HEK293 (cell line): ENCODE data around the gene TCHHL1.

Experiments
- CTCF ChIA-PET: fragments of 350-600 bp; formaldehyde crosslinking; extraction: SDS; loops from one replicate; lab custom pipeline; 2021; ENCODE audit warnings: antibody characterized with exemption; lab: Yijun Ruan, JAX
- POLR2A ChIA-PET: fragments of 300-600 bp; formaldehyde crosslinking; extraction: SDS; loops from one replicate; lab custom pipeline; 2020; ENCODE audit warnings: antibody characterized with exemption, inconsistent platforms; lab: Yijun Ruan, JAX
- H3K27ac ChIP-seq: fragments of 200-500 bp; sonication (Bioruptor generic); 2 replicates; pipeline ENCODE4 v1.5.1; 2014; ENCODE audit warnings: low read depth, low read length, control low read depth, inconsistent platforms; ENCODE audit errors: extremely low read depth
- H3K36me3 ChIP-seq, 2 experiments: fragments of 200-500 bp in 1 of 2; sonication (Bioruptor generic) in 1 of 2; 1 replicate in 1 of 2; 2 replicates in 1 of 2; pipeline ENCODE4 v1.5.1; 2014 to 2017; ENCODE audit warnings: inconsistent platforms in 2 of 2, low read length in 2 of 2; ENCODE audit not compliant: control insufficient read depth in 2 of 2, insufficient read depth in 1 of 2
- H3K4me1 ChIP-seq: fragments of 200-500 bp; sonication (Bioruptor generic); 2 replicates; pipeline ENCODE4 v1.5.1; 2014; ENCODE audit warnings: mild to moderate bottlenecking, low read length, inconsistent platforms; ENCODE audit not compliant: control insufficient read depth, insufficient read depth
- H3K4me3 ChIP-seq: 2 replicates; pipeline ENCODE4 v1.5.1; 2011; ENCODE audit warnings: low read depth, mild to moderate bottlenecking, control low read depth, low read length, moderate library complexity
- H3K9me3 ChIP-seq: fragments of 200-500 bp; sonication (Bioruptor generic); 2 replicates; pipeline ENCODE4 v1.5.1; 2014; ENCODE audit warnings: low read depth, low read length, inconsistent platforms; ENCODE audit not compliant: control insufficient read depth, insufficient read depth
- PRDM6 ChIP-seq: fragments of 450-650 bp; formaldehyde crosslinking; IDR thresholded peaks from 2 replicates; pipeline ENCODE4 v1.5.1; 2017; ENCODE audit warnings: missing biosample characterization, missing genetic modification characterization
- SP3 ChIP-seq: fragments of 450-650 bp; formaldehyde crosslinking; IDR thresholded peaks from 2 replicates; pipeline ENCODE4 v1.5.1; 2016; ENCODE audit warnings: missing biosample characterization, missing genetic modification characterization
- WT1 ChIP-seq: fragments of 450-650 bp; formaldehyde crosslinking; IDR thresholded peaks from 2 replicates; pipeline ENCODE4 v1.5.1; 2016; ENCODE audit warnings: missing biosample characterization, missing genetic modification characterization
- YY1 ChIP-seq: fragments of 450-650 bp; formaldehyde crosslinking; IDR thresholded peaks from 2 replicates; pipeline ENCODE4 v1.5.1; 2018; ENCODE audit warnings: missing biosample characterization, missing genetic modification characterization
- ZBTB48 ChIP-seq: fragments of 450-650 bp; formaldehyde crosslinking; IDR thresholded peaks from 2 replicates; pipeline ENCODE4 v1.5.1; 2016; ENCODE audit warnings: missing biosample characterization, missing genetic modification characterization
- ZBTB8A ChIP-seq: fragments of 450-650 bp; formaldehyde crosslinking; IDR thresholded peaks from 2 replicates; pipeline ENCODE4 v1.5.1; 2016; ENCODE audit warnings: missing biosample characterization, missing genetic modification characterization
- ZNF10 ChIP-seq: fragments of 450-650 bp; formaldehyde crosslinking; IDR thresholded peaks from 2 replicates; pipeline ENCODE4 v1.5.1; 2017; ENCODE audit warnings: missing biosample characterization, missing genetic modification characterization
- ZNF146 ChIP-seq: fragments of 450-650 bp; formaldehyde crosslinking; IDR thresholded peaks from 2 replicates; pipeline ENCODE4 v1.5.1; 2016; ENCODE audit warnings: missing biosample characterization, missing genetic modification characterization
- ZNF169 ChIP-seq: fragments of 450-650 bp; formaldehyde crosslinking; IDR thresholded peaks from 2 replicates; pipeline ENCODE4 v1.5.1; 2016; ENCODE audit warnings: missing biosample characterization, missing genetic modification characterization
- ZNF174 ChIP-seq: fragments of 450-650 bp; formaldehyde crosslinking; IDR thresholded peaks from 2 replicates; pipeline ENCODE4 v1.5.0; 2017; ENCODE audit warnings: missing biosample characterization, mild to moderate bottlenecking, missing genetic modification characterization
- ZNF221 ChIP-seq: fragments of 450-650 bp; formaldehyde crosslinking; IDR thresholded peaks from 2 replicates; pipeline ENCODE4 v1.5.1; 2017; ENCODE audit warnings: missing biosample characterization, missing genetic modification characterization, borderline replicate concordance
- ZNF274 ChIP-seq, 2 experiments: fragments of 200-500 bp in 1 of 2; fragments of 450-650 bp in 1 of 2; sonication (Bioruptor generic) in 1 of 2; formaldehyde crosslinking in 1 of 2; IDR thresholded peaks; 2 replicates each; pipeline versions ENCODE4 v1.5.1 to v1.6.1; 2014 to 2016; ENCODE audit warnings: borderline replicate concordance in 1 of 2, inconsistent platforms in 1 of 2, low read length in 1 of 2, missing biosample characterization in 1 of 2, missing genetic modification characterization in 1 of 2
- ZNF350 ChIP-seq: fragments of 450-650 bp; formaldehyde crosslinking; IDR thresholded peaks from 2 replicates; pipeline ENCODE4 v1.5.0; 2017; ENCODE audit warnings: missing biosample characterization, mild to moderate bottlenecking, missing genetic modification characterization
- ZNF423 ChIP-seq: fragments of 450-650 bp; formaldehyde crosslinking; IDR thresholded peaks from 2 replicates; pipeline ENCODE4 v1.5.1; 2016; ENCODE audit warnings: missing biosample characterization, missing genetic modification characterization
- ZNF549 ChIP-seq: fragments of 450-650 bp; IDR thresholded peaks from 2 replicates; pipeline ENCODE4 v1.5.1; 2018; ENCODE audit warnings: missing biosample characterization, missing genetic modification characterization, mild to moderate bottlenecking, inconsistent platforms, moderate library complexity
- ZNF664 ChIP-seq: fragments of 450-650 bp; formaldehyde crosslinking; IDR thresholded peaks from 2 replicates; pipeline ENCODE4 v1.5.1; 2016; ENCODE audit warnings: missing biosample characterization, missing genetic modification characterization
- ZNF670 ChIP-seq: fragments of 450-650 bp; formaldehyde crosslinking; IDR thresholded peaks from 2 replicates; pipeline ENCODE4 v1.5.1; 2016; ENCODE audit warnings: missing biosample characterization, missing genetic modification characterization, low read depth
- ZNF776 ChIP-seq: fragments of 450-650 bp; formaldehyde crosslinking; IDR thresholded peaks from 2 replicates; pipeline ENCODE4 v1.5.0; 2017; ENCODE audit warnings: missing biosample characterization, missing genetic modification characterization, borderline replicate concordance
- ZNF837 ChIP-seq: fragments of 450-650 bp; formaldehyde crosslinking; IDR thresholded peaks from 2 replicates; pipeline ENCODE4 v1.5.1; 2016; ENCODE audit warnings: missing biosample characterization, missing genetic modification characterization
- TF ChIP-seq, protein P1 (sequence below): fragments of 450-650 bp; formaldehyde crosslinking; IDR thresholded peaks from 2 replicates; pipeline ENCODE4 v1.5.1; 2016; ENCODE audit warnings: missing biosample characterization, missing genetic modification characterization, borderline replicate concordance
- TF ChIP-seq, protein P2 (sequence below): fragments of 450-650 bp; formaldehyde crosslinking; IDR thresholded peaks from 2 replicates; pipeline ENCODE4 v1.5.1; 2016; ENCODE audit warnings: missing biosample characterization, missing genetic modification characterization

TCHHL1 gene

GRCh38 chr1:152071123-152071522 lies 17.7 kb downstream of the TCHHL1 start:
- Histone ChIP-seq H3K4me1 (no peaks in the 10 kb centered on the region), H3K27ac (no peak overlapping the region), H3K36me3 (no peaks in the 10 kb centered on the region), H3K9me3 (no peaks in the 10 kb centered on the region), H3K4me3 (no peak overlapping the region)
- CTCF ChIA-PET: interaction anchor here (1.2 to 3.2 kb wide), 2 partner anchors 18 to 387 kb away, joined by 4 to 10 read pairs; no protein-coding TSS in a partner anchor
- POLR2A ChIA-PET: no interaction called here
- no peak for TF ChIP-seq ZNF776 (tag by site-specific recombination)
- no peak for TF ChIP-seq ZNF350

- Histone ChIP-seq H3K36me3 (no peaks in the 10 kb centered on the region), H3K9me3 (no peaks in the 10 kb centered on the region), H3K27ac (no peak overlapping the region), H3K4me1 (no peaks in the 10 kb centered on the region), H3K4me3 (no peak overlapping the region)
- TF ChIP-seq ZNF169 (tag by site-specific recombination) (no peak), ZNF274 (IDR thresholded peaks at IDR 0.05; ENCODE audit: low read length) (no peak), ZNF274 (tag by site-specific recombination; IDR thresholded peaks at IDR 0.05; ENCODE audit: borderline replicate concordance) (no peak), ZBTB8A (tag by site-specific recombination) (no peak), ZNF423 (no peak)
- CTCF ChIA-PET: interaction anchor here (1.2 kb wide), 1 partner anchor 390 kb away, joined by 4 read pairs; no protein-coding TSS in a partner anchor
- POLR2A ChIA-PET: no interaction called here
Measured at GRCh38 chr1:152067929-152068328, 20.9 kb downstream of the TCHHL1 start.

GRCh38 chr1:152067150-152067549 lies 21.7 kb downstream of the TCHHL1 start:
- no peak overlapping the region for H3K27ac ChIP-seq
- no peaks in the 10 kb centered on the region for H3K9me3 ChIP-seq
- no peaks in the 10 kb centered on the region for H3K36me3 ChIP-seq
- ChIA-PET CTCF (interaction anchor here (0.6 kb wide), 1 partner anchor 68 kb away, joined by 3 read pairs; no protein-coding TSS in a partner anchor), POLR2A (no interaction called here)
- H3K4me1 ChIP-seq: no peaks in the 10 kb centered on the region
- TF ChIP-seq ZNF174 (tag by site-specific recombination): no peak
- no peak for TF ChIP-seq ZBTB48 (tag by site-specific recombination)
- TF ChIP-seq, protein P1, sequence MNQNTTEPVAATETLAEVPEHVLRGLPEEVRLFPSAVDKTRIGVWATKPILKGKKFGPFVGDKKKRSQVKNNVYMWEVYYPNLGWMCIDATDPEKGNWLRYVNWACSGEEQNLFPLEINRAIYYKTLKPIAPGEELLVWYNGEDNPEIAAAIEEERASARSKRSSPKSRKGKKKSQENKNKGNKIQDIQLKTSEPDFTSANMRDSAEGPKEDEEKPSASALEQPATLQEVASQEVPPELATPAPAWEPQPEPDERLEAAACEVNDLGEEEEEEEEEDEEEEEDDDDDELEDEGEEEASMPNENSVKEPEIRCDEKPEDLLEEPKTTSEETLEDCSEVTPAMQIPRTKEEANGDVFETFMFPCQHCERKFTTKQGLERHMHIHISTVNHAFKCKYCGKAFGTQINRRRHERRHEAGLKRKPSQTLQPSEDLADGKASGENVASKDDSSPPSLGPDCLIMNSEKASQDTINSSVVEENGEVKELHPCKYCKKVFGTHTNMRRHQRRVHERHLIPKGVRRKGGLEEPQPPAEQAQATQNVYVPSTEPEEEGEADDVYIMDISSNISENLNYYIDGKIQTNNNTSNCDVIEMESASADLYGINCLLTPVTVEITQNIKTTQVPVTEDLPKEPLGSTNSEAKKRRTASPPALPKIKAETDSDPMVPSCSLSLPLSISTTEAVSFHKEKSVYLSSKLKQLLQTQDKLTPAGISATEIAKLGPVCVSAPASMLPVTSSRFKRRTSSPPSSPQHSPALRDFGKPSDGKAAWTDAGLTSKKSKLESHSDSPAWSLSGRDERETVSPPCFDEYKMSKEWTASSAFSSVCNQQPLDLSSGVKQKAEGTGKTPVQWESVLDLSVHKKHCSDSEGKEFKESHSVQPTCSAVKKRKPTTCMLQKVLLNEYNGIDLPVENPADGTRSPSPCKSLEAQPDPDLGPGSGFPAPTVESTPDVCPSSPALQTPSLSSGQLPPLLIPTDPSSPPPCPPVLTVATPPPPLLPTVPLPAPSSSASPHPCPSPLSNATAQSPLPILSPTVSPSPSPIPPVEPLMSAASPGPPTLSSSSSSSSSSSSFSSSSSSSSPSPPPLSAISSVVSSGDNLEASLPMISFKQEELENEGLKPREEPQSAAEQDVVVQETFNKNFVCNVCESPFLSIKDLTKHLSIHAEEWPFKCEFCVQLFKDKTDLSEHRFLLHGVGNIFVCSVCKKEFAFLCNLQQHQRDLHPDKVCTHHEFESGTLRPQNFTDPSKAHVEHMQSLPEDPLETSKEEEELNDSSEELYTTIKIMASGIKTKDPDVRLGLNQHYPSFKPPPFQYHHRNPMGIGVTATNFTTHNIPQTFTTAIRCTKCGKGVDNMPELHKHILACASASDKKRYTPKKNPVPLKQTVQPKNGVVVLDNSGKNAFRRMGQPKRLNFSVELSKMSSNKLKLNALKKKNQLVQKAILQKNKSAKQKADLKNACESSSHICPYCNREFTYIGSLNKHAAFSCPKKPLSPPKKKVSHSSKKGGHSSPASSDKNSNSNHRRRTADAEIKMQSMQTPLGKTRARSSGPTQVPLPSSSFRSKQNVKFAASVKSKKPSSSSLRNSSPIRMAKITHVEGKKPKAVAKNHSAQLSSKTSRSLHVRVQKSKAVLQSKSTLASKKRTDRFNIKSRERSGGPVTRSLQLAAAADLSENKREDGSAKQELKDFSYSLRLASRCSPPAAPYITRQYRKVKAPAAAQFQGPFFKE (tag by site-specific recombination): no peak
- TF ChIP-seq ZNF670 (tag by site-specific recombination): no peak
- TF ChIP-seq ZNF221 (tag by site-specific recombination): no peak
- TF ChIP-seq YY1 (tag by site-specific recombination): no peak
- no peak for TF ChIP-seq ZNF837 (tag by site-specific recombination)
- no peak for TF ChIP-seq PRDM6 (tag by site-specific recombination)
- no peak for TF ChIP-seq ZNF549 (tag by site-specific recombination)
- no peak for TF ChIP-seq ZNF664
- TF ChIP-seq WT1 (tag by site-specific recombination): no peak
- no peak for TF ChIP-seq ZNF10 (tag by site-specific recombination)
- TF ChIP-seq, protein P2, sequence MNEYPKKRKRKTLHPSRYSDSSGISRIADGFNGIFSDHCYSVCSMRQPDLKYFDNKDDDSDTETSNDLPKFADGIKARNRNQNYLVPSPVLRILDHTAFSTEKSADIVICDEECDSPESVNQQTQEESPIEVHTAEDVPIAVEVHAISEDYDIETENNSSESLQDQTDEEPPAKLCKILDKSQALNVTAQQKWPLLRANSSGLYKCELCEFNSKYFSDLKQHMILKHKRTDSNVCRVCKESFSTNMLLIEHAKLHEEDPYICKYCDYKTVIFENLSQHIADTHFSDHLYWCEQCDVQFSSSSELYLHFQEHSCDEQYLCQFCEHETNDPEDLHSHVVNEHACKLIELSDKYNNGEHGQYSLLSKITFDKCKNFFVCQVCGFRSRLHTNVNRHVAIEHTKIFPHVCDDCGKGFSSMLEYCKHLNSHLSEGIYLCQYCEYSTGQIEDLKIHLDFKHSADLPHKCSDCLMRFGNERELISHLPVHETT (tag by site-specific recombination): no peak
- TF ChIP-seq ZNF146 (tag by site-specific recombination): no peak
- no peak for TF ChIP-seq SP3 (tag by site-specific recombination)
- H3K4me3 ChIP-seq: no peak overlapping the region
